RWPE1 (cell line): Measurements from ENCODE around the gene MOGAT3.
A peak's percentile ranks its signal among the peaks of the same experiment; 100 is the strongest.

Experiments
- CTCF ChIA-PET: fragments of 350-600 bp; sonication (Branson Sonifier 250); formaldehyde crosslinking; extraction: SDS; loops from one replicate; lab custom pipeline; 2021; lab: Yijun Ruan, JAX
- POLR2A ChIA-PET: fragments of 400-600 bp; formaldehyde crosslinking; extraction: SDS; loops from one replicate; lab custom pipeline; 2020; ENCODE audit warnings: antibody characterized with exemption; ENCODE audit not compliant: low non-redundant PET; lab: Yijun Ruan, JAX
- DNase-seq: peaks from one replicate; pipeline ENCODE4 v3.0.0; 2012; ENCODE audit warnings: low spot score
- H3K27ac ChIP-seq: fragments of 450-650 bp; 2 replicates; pipeline ENCODE4 v1.5.1; 2017
- CTCF ChIP-seq: fragments of 450-650 bp; conservative IDR thresholded peaks from 2 replicates; pipeline ENCODE4 v1.5.1; 2017; ENCODE audit warnings: low read depth, mild to moderate bottlenecking

The MOGAT3 gene

GRCh38 chr7:101225650-101226049 lies 24.8 kb upstream of the MOGAT3 start:
- CTCF ChIA-PET: interaction anchor here (0.6 to 0.7 kb wide), 2 partner anchors 57 to 69 kb away, joined by 3 to 5 read pairs; no protein-coding TSS in a partner anchor
- no peak for TF ChIP-seq CTCF
- H3K27ac ChIP-seq: no peak overlapping the region
- POLR2A ChIA-PET: interaction anchor here (0.6 kb wide), 1 partner anchor 76 kb away, joined by 6 read pairs; no protein-coding TSS in a partner anchor
- DNase-seq: no peak

DNA sequence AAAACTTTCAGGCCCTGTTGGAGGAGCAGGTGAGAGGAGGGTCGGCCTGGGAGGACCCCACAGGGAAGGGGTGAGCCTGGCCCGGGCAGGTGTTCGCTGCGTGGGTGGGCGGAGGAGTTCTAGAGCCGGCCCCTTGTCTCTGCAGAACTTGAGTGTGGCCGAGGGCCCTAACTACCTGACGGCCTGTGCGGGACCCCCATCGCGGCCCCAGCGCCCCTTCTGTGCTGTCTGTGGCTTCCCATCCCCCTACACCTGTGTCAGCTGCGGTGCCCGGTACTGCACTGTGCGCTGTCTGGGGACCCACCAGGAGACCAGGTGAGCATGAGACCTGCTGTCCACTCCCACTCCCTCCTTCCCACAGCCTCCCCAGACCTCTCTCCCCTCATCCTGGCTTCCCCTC lies 22.7 kb upstream of the MOGAT3 start:
- CTCF ChIA-PET: interaction anchor here (1.6 kb wide), 1 partner anchor 31 kb away, joined by 4 read pairs; no protein-coding TSS in a partner anchor
- no peak overlapping the region for H3K27ac ChIP-seq
- DNase-seq: no peak
- POLR2A ChIA-PET: no interaction called here
- TF ChIP-seq CTCF: no peak

GRCh38 chr7:101222275-101222830 lies 21.5 kb upstream of the MOGAT3 start:
- CTCF ChIA-PET: interaction anchor here (0.9 to 1.6 kb wide), 3 partner anchors 22 to 30 kb away, joined by 3 to 4 read pairs (median 4); no protein-coding TSS in a partner anchor
- H3K27ac ChIP-seq: peak overlapping the region; percentile 13; the same call in 1 of the 2 replicates
- no peak for DNase-seq
- TF ChIP-seq CTCF: no peak
- POLR2A ChIA-PET: no interaction called here

- POLR2A ChIA-PET: no interaction called here
- TF ChIP-seq CTCF: no peak
- CTCF ChIA-PET: interaction anchor here (0.9 to 1.1 kb wide), 2 partner anchors 24 to 62 kb away, joined by 3 to 5 read pairs; no protein-coding TSS in a partner anchor
- no peak for DNase-seq
- no peak overlapping the region for H3K27ac ChIP-seq
Measured at GRCh38 chr7:101220295-101220694, 19.5 kb upstream of the MOGAT3 start.

- DNase-seq: no peak
Measured at GRCh38 chr7:101218236-101219125, 17.6 kb upstream of the MOGAT3 start.

More at GRCh38 chr7:101218236-101219125, 17.6 kb upstream of the MOGAT3 start:
- POLR2A ChIA-PET: interaction anchor here (0.8 to 1.5 kb wide), 5 partner anchors 14 to 89 kb away, joined by 3 to 6 read pairs (median 3); partner anchors contain the start of gene CLDN15
- no peak for TF ChIP-seq CTCF
- CTCF ChIA-PET: interaction anchor here (0.6 to 2.1 kb wide), 6 partner anchors 25 to 526 kb away, joined by 3 to 20 read pairs (median 4); no protein-coding TSS in a partner anchor
- H3K27ac ChIP-seq: peak overlapping the region; percentile 97
